GM19240 (cell line): ENCODE measurements around the gene AFAP1L2.

Experiments used
- DNase-seq: peaks from one replicate; pipeline ENCODE4 v3.0.0; 2011; ENCODE audit warnings: low spot score; ENCODE audit not compliant: insufficient read length

Gene AFAP1L2

DNA sequence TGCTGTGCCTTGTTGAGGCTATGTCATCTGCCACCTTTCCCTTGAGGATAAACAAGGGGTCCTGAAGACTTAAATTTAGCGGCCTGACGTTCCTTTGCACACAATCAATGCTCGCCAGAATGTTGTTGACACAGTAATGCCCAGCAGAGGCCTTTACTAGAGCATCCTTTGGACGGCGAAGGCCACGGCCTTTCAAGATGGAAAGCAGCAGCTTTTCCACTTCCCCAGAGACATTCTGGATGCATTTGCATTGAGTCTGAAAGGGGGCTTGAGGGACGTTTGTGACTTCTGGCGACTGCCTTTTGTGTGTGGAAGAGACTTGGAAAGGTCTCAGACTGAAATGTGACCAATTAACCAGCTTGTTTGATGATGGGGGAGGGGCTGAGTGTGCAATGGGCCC is 112.8 kb downstream of the AFAP1L2 start:
- DNase-seq: no peak

DNA sequence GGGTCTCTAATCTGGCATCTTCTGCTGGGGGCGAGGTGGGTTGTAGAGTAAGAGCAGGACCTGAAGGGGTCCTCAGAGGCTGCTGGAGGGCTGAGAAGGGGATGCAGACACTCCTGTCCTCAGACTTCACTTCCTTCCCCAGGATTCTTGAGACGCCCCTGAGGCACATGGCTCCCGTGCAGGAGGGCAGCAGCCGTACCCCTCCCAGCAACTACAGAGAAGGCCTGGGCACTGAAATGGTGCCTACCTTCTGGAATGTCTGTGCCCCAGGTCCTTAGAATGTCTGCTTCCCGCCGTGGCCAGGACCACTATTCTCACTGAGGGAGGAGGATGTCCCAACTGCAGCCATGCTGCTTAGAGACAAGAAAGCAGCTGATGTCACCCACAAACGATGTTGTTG is 113.2 kb downstream of the AFAP1L2 start:
- no peak for DNase-seq

DNA sequence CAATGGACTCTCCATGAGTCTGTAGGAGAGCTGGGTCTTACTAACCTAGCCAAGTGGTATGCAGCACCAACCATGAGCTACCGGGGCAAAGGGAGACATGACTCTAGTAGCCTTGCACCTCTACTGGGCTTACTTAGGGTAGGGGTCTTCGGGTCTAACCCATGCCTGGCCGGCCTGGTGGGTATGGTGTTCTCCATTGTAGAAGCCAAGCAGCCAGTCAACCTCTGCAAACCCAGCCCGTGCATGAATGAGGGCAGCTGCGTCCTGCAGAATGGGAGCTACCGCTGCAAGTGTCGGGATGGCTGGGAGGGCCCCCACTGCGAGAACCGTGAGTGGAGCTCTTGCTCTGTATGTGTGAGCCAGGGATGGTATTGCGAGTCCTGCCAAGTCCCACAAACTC is 114.3 kb downstream of the AFAP1L2 start:
- no peak for DNase-seq

DNA sequence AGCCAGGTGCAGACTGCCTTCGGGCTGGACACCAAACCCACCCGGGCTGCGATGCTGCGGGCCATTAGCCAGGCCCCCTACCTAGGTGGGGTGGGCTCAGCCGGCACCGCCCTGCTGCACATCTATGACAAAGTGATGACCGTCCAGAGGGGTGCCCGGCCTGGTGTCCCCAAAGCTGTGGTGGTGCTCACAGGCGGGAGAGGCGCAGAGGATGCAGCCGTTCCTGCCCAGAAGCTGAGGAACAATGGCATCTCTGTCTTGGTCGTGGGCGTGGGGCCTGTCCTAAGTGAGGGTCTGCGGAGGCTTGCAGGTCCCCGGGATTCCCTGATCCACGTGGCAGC is 115.2 kb downstream of the AFAP1L2 start:
- DNase-seq: no peak

DNA sequence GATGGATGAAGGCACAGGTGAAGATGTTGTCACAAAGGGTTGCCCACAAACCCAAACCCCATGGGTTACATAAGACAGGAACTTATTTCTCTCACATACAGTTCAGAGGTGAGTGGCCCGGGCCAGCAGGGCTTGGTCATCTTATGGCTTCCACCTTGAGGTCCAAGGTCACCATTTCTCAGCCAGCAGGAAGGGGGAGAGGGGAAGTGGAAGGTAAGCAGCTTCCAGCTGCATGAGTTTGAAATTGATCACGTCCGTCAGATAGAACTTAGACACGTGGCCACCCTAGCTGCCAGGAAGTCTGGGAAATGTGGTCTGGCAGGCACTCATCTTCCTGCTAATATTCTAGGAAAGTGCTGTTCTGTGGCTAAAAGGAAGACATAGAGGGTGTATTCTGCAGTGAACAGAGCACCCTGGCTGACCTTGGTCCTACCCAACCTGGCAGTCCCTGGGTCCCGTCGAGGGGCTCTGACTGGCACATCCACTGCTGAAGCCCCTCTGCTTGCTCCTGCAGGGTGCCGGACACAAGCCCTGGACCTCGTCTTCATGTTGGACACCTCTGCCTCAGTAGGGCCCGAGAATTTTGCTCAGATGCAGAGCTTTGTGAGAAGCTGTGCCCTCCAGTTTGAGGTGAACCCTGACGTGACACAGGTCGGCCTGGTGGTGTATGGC is 115.7 kb downstream of the AFAP1L2 start:
- no peak for DNase-seq

DNA sequence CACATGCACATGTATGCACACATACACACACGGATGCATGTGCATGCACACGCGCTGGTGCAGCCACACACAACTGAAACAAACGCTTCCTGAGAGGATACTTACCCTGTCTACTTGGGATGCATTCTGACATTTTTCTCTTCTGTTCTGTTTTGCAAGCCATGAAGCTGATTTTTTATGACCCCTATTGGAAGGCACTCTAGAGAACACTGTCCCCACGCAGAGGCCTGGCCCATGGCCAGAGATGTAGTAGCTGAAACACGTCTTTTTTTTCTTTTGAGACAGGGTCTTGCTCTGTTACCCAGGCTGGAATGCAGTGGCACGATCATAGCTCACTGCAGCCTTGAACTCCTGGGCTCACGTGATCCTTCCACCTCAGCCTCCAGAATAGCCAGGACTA is 117.4 kb downstream of the AFAP1L2 start:
- no peak for DNase-seq

DNA sequence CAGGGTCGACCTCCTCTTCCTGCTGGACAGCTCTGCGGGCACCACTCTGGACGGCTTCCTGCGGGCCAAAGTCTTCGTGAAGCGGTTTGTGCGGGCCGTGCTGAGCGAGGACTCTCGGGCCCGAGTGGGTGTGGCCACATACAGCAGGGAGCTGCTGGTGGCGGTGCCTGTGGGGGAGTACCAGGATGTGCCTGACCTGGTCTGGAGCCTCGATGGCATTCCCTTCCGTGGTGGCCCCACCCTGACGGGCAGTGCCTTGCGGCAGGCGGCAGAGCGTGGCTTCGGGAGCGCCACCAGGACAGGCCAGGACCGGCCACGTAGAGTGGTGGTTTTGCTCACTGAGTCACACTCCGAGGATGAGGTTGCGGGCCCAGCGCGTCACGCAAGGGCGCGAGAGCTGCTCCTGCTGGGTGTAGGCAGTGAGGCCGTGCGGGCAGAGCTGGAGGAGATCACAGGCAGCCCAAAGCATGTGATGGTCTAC is 118.3 kb downstream of the AFAP1L2 start:
- DNase-seq: no peak

DNA sequence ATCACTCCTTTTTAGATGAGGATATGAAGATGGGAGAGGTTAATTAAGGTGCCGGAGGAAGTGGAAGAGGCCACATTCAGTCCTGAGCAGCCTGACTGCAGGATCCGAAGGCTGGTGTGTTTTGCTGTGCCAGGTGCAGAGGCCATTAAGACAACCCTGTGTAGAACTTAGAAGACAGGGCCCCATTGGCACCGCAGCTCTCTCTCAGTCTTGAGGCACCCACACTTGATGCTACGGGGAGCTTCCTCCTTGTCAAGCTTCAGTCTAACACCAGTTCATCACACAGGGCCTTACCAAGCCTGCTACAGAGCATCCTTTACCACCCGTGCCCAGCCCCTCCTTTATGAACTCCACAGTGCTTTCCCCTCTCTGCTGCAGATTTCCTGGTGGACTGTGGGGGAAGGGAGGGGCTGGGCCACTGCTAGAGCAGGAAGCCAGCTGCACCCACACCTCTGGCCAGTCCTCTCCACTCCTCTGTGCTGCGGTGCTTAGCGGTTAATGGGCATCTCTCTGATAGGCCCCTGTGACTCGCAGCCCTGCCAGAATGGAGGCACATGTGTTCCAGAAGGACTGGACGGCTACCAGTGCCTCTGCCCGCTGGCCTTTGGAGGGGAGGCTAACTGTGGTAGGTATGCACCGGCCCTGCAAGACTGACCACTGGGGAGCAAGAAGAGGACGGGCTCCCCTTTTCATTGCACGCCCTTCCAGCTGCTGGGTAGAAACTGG is 119.8 kb downstream of the AFAP1L2 start:
- DNase-seq: no peak

DNA sequence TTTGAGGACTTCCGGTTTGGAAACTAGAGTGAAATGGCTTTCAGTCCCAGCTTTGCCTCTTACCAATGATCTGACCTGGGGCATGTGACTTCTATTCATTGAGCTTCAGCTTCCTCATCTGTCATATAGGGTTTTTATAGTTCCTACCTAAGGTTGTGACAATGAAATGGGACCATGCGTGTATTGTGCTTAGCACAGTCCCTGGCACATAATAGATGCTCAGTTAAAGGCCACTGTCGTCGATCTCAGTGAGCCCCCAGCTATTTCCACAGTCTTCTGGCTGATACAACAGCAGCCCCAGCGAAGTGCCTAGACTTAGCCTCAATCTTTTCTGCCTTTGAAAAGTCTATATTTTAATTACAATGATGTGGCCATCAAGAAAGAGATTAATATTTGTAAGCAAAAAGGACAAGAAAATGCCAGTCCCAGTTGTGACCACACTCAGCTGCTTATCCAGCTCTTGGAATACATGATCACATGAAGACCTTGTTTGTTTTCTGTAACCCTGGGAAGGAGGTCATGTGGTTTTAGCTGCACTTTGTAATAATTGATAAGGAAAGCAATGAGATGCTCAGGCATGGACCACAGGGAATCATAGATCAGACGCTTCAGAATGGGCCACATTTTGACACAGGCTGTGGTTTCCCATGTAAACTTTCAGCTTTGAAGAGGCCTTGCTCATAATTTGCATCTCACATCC is 120.6 kb downstream of the AFAP1L2 start:
- no peak for DNase-seq

DNA sequence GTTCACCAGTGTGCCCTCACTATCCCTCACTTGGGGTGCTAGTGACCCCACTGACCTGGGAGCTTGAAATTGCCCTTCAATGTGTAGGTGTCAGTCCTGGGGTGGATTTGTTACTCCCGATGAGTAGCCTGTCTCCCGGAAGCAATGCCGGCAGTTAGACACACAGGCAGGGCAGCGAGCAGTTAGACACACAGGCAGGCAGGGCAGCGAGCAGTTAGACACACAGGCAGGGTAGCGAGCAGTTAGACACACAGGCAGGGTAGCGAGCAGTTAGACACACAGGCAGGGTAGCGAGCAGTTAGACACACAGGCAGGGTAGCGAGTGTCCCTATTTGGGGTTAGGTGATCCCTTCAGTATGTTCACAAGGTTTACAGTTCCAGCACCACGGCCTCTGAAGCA is 121.2 kb downstream of the AFAP1L2 start:
- no peak for DNase-seq

DNA sequence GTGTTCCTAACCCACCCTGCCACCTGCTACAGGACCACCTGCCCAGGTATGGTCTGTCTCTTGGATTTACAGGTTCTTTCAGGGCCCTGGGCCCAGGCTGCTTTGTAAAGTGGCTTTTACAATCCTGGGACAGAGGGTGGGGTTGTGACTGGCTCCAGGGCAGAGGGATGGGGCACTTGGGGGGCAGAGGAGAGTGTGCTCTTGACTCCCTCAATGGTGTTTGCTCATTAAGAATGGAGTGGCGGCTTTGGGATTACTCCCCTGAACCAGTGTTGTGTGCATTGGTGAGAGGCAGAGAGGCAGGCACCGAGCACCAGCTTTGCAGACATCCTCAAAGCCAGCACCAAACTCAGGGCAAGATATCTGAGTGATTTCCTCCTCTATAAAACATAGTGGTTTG is 121.8 kb downstream of the AFAP1L2 start:
- DNase-seq: no peak

DNA sequence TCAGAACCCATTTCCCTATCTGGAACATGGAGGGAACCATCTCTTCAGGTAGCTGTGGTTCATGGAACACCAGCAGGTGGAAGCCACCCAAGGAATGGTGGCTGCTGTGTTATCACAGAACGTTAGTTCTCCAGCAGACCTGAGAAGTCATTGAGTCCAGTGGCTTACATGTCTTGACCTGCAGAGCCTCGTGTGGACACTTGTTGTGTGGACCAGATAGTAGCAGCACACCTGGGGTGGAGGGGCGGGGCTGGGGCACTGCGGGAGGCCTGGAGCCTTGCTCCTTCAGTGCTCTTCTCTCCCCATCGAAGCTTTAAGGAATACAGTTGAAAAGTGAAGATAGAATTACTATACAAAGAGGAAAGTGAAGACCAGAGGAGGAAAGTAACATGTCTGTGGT is 122.8 kb downstream of the AFAP1L2 start:
- no peak for DNase-seq

DNA sequence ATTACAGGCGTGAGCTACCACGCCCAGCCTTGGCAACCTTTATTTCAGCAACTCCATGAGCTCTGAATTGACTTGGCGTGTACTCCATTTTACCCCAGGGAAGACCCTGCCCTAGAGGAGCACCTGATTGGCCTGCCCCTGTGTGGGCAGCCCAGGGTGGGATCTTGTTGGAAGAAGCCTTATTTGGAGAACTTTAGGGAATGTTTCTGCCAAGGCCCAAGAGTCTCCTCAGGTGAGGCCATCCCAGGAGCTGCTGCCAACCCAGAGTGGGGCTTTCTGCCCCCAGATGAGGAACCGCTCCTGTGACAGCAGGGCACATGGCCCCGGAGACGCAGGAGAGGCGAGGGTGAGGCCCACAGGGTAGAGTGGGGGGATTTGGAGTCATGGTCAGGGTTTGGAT is 123.3 kb downstream of the AFAP1L2 start:
- DNase-seq: no peak

DNA sequence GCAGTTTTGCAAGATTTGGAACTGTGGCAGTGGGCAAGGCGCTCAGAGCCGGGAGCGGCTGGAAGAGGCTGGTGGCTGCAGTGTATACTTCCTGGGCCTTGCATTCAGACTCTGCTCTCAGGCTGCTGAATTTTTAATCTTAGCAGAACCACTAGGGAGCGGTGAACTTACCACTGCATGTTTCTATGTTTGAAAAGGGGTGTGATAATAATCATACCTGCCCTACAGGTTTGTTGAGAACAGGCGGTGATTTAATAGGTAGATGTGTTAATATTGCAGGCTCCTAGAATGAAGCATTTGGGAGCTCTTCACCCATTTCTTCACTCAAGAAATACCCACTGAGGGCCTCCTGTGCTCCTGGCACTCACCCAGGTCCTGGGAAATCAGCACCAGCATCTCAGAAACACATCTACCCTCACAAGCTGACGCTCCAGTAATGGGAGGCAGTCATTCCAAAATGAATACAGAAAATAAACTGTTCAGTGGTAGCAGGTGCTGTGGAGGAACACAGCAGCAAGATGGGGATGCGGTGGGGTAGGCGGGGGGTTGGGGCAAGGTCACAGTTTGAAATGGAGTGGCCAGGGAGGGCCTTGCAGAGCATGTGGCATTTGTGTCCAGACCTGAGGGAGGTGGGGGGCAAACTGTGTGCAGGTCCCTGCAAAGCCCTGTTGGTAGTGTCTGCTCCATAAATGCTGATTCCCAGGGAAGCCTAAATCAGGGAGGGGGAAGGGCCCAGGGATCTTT is 124.2 kb downstream of the AFAP1L2 start:
- DNase-seq: no peak

DNA sequence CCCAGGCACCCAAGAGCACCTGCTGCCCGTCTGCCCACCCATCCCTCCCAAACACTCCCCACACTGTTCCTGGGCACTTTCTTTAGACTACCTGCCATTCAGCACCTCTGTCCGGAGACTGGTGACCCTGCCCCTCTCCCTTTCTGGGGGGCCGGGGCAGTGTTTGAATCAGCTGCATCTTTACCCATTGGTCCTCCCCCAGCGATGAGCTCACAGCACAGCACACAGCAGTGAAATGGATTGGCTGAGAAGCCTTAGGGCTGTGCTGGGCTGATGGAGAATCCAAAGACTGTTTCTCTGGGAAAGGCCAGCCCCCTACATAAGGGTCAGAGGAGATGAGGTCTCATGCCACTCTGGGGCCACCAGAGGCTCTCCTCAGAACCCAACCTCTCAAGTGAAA is 125.0 kb downstream of the AFAP1L2 start:
- DNase-seq: no peak

DNA sequence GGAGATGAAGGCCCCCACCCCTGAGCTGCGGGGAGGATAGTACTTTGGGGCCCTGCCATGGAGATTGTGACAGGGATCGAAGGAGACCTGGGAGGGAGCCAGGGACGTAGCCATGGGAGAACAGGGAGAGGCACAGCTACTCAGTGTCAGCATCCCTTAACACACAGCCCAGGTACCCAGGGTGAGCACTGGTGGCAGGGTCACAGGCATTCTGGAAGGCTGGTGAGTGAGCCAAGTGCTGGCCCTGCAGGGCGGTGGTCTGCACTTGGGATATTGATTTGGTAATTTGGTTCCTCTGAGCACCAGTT is 125.5 kb downstream of the AFAP1L2 start:
- no peak for DNase-seq

DNA sequence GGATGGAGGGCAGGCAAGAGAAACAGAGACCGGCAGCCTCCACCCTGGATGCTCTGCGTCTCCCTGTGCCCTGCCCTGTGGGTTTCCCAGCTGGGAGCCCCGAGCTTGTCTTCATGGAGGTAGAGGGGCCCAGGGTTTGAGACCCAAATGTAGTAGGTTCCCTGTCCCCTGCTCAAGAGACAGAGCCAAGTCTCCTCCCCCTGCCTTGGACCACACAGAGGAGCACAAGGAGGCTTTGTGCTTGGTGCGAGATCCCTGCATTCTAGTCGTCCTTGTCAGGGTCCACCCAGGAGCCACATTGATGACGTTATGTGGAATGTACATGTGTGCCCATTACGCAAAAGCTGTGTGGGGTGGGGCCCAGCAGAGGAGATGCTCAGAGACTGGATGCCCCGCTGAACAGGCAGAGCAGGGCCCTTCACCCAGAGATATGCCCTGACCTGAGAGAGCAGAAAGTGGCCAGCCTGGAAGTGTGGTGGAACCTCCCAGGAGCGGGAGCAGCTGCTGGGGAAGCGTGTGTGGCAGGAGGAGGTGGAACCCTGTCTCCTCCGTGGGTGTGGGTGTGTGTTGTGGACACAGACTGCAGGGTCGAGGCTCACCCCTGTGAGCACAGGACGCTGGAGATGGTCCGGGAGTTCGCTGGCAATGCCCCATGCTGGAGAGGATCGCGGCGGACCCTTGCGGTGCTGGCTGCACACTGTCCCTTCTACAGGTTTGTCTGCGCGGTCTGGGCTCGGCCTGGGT is 126.0 kb downstream of the AFAP1L2 start:
- no peak for DNase-seq

DNA sequence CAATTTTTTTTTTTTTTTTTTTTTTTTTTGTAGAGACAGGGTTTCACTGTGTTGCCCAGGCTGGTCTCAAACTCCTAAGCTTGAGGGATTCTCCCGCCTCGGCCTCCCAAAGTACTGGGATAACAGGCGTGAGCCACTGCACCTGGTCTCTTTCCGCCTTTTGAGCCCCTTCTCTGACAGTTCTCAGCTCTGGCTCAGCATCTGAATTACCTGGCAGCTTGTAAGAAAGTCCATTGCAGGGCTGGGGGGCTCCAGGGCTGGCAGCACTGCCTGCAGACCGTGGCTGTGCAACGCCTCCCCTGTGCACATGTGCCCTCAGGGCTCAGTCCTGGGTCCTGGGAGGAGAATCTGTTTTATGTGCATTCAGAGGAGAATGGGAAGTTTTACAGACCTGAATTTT is 127.6 kb downstream of the AFAP1L2 start:
- no peak for DNase-seq

DNA sequence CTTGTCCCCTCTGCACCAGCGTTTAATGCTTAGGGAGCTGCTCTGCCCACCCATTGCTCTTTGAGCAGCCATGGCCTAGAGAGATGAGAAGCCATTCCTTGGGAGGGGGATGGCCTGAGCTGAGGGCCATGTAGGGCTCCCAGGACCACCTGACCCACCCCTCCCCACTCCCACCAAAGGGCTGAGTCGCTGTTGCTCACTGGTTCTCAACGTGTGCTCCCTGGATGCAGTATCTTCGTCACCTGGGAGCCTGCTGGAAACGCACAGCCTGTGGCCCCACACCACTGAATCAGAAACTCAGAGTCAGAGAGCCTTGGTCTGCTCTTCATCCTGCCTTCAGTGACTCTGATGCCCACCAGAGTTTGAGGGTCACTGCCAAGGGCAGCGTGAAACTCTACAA is 128.2 kb downstream of the AFAP1L2 start:
- no peak for DNase-seq

DNA sequence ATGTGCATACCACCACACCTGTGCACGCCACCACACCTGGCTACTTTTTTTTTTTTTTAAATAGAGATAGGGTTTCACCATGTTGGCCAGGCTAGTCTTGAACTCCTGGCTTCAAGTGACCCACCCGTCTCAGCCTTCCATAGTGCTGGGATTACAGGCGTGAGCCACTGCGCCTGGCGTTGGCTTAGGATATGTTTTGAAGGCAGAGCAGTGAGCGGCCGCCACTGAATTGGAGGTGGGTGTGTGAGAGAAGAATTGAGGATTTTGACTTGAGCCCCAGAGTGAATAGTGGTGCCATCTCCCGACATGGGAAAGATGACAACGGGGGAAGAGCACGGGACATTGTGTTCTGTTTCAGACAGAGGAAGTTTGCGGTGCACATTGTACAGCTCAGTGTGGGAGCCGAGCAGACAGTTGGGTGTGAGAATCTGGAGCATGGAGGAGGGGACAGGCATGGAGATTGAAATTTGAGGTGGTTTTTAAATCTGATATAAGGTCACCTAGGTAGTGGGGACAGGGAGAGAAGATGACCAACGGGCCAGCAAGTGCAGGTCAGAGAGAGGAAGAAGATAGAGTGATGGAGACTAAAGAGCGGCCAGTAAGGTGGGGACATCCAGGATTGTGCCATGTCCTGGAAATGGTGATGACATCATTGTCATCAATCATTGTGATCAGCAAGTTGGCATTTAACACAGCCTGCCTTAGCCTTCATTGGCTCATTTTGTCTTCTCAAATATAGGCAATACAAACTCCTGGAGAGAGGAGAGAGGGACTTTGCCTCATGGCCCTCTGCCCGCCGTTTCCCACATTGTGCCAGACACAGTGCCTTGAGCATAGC is 129.5 kb downstream of the AFAP1L2 start:
- DNase-seq: no peak

DNA sequence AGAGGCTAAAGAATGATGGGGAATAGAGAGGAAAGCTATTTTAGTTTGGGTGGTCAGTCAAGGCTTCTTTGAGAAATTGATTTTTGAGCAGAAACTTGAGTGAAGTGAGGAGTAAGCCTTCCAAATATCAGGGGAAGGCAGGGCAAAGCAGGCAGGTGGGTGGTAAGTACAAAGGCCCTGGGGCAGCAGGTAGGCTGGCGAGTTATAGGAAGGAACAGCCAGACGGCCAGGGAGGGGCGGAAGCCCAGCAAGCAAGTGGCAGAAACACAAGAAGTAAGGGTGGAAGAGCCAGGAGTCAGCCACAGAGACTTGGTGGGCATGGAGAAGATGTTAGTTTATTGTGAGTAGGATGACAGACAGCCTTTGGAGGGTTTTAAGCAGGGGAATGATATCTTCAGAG is 130.4 kb downstream of the AFAP1L2 start:
- DNase-seq: no peak
